ENCODE data around the gene RPRD1B.

DNA sequence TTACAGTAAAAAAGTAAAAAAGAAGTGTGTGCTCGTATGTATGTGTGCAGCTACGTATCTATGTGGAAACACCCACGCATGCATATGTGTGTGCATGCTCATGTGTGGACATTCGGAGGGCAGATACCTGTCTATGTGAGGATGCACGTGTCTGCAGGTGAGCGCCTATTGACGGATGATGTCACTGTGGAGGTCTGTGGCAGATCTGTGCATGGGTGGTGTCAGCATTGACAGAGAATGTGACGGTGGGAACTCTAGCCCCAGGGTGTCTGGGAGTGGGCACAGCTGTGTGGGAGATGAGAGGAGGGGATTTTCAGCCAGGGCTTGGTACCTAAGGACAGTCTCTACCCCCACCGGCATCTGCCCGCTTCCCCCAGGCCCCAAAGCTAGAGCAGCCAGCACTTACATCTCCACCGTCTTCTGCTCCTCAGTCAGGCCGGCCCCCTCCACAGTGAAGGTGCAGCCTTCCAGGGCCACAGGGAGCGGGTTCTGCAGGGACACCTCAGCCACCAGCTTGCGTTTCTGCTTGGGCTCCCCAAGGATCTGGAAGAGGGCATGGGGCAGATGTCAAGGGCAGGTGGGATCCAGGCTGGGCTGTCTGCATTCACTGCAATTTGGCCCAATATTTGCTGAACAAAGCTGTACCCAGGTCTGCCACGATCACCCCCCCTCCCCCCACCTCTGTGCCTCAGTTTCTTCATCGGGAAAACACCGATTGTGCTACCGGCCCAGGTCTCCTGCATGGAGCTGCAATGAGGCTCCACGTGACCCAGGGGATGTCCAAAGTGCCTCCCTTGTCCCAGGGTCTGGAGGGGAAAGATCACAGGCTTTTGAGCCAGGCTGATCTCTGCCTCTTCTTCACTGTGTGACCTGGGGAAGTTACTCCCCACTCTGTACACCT, 97.4 kb downstream of the RPRD1B start:
- TF ChIP-seq, protein P1, sequence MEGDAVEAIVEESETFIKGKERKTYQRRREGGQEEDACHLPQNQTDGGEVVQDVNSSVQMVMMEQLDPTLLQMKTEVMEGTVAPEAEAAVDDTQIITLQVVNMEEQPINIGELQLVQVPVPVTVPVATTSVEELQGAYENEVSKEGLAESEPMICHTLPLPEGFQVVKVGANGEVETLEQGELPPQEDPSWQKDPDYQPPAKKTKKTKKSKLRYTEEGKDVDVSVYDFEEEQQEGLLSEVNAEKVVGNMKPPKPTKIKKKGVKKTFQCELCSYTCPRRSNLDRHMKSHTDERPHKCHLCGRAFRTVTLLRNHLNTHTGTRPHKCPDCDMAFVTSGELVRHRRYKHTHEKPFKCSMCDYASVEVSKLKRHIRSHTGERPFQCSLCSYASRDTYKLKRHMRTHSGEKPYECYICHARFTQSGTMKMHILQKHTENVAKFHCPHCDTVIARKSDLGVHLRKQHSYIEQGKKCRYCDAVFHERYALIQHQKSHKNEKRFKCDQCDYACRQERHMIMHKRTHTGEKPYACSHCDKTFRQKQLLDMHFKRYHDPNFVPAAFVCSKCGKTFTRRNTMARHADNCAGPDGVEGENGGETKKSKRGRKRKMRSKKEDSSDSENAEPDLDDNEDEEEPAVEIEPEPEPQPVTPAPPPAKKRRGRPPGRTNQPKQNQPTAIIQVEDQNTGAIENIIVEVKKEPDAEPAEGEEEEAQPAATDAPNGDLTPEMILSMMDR (conservative IDR thresholded peaks at IDR 0.05; ENCODE audit: low read depth, low read length), result no peak
- TF ChIP-seq RAD21 (IDR thresholded peaks at IDR 0.05; ENCODE audit: low read length), result no peak
- TF ChIP-seq POLR2A (IDR thresholded peaks at IDR 0.05; ENCODE audit: low read depth, low read length), result no peak
- TF ChIP-seq BHLHE40 (IDR thresholded peaks at IDR 0.05; ENCODE audit: low read depth, low read length), result no peak
- TF ChIP-seq RFX5 (IDR thresholded peaks at IDR 0.05; ENCODE audit: low read depth, low read length), result no peak
- no peak for TF ChIP-seq SMC3 (IDR thresholded peaks at IDR 0.05; ENCODE audit: low read depth, low read length)

Data from IMR-90 (cell line).